NT2/D1 (cell line): Measurements from ENCODE around the gene TENM4.

Experiments used
- DNase-seq: peaks from one replicate; pipeline ENCODE4 v3.0.0-alpha.2; 2011; ENCODE audit warnings: low read depth, low spot score
- H3K27me3 ChIP-seq: 2 replicates; pipeline ENCODE4 v1.6.0; 2011; ENCODE audit warnings: mild to moderate bottlenecking; ENCODE audit not compliant: insufficient read length, insufficient read depth
- H3K36me3 ChIP-seq: 2 replicates; pipeline ENCODE4 v1.6.1; 2011; ENCODE audit warnings: mild to moderate bottlenecking, low read length, mixed read lengths; ENCODE audit not compliant: insufficient read depth, insufficient read length
- H3K4me1 ChIP-seq: 2 replicates; pipeline ENCODE4 v1.5.1; 2011; ENCODE audit not compliant: insufficient read depth, insufficient read length
- H3K4me3 ChIP-seq: 2 replicates; pipeline ENCODE4 v1.5.1; 2011; ENCODE audit warnings: low read depth; ENCODE audit not compliant: insufficient read length
- H3K9ac ChIP-seq: 2 replicates; pipeline ENCODE4 v1.6.0; 2011; ENCODE audit warnings: low read depth; ENCODE audit not compliant: insufficient read length
- H3K9me3 ChIP-seq: 2 replicates; pipeline ENCODE4 v1.5.1; 2011; ENCODE audit warnings: mild to moderate bottlenecking, low read length; ENCODE audit not compliant: insufficient read depth
- SUZ12 ChIP-seq: IDR thresholded peaks from 2 replicates; pipeline ENCODE4 v1.6.1; 2011; ENCODE audit not compliant: insufficient read length, insufficient read depth; ENCODE audit errors: extremely low read depth
- YY1 ChIP-seq: IDR thresholded peaks from 2 replicates; pipeline ENCODE4 v1.6.1; 2011; ENCODE audit not compliant: insufficient read length, insufficient read depth
- ZNF274 ChIP-seq: IDR thresholded peaks from 2 replicates; pipeline ENCODE4 v1.6.1; 2011; ENCODE audit warnings: mild to moderate bottlenecking, low read depth, low read length

The TENM4 gene

GRCh38 chr11:78696177-78696576 is 744.7 kb downstream of the TENM4 start:
- Histone ChIP-seq H3K27me3 (no peaks in the 10 kb centered on the region), H3K4me3 (no peak overlapping the region)

DNA sequence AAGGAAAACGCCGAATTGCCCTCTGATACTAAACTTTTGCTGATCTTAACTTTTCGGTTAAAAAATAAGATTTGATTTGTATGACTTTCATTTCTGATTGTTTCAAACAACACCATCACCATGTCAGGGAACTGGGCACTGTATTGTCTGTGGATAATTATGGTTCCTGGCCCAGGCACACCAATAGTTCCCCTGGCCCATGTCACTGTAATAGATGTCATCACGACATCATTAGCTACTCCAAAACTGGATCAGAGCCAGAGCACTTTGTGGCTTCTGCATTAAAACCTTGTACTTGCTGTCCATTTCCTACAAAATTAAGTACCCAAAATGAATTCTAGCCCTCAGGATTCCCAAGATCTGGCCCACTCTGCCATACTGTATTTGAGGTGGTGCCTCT is 746.7 kb downstream of the TENM4 start:
- no peaks in the 10 kb centered on the region for H3K27me3 ChIP-seq
- no peak overlapping the region for H3K4me3 ChIP-seq
- H3K4me1 ChIP-seq, result no peaks in the 10 kb centered on the region
- H3K36me3 ChIP-seq, result no peaks in the 10 kb centered on the region
- no peak for DNase-seq
- no peaks in the 10 kb centered on the region for H3K9me3 ChIP-seq
- H3K9ac ChIP-seq, result no peak overlapping the region
- TF ChIP-seq ZNF274, result no peak
- TF ChIP-seq SUZ12, result no peak
- no peak for TF ChIP-seq YY1

More at GRCh38 chr11:78696177-78696576, 744.7 kb downstream of the TENM4 start:
- TF ChIP-seq SUZ12, result no peak
- no peak for TF ChIP-seq ZNF274
- TF ChIP-seq YY1, result no peak
- DNase-seq, result no peak
- Histone ChIP-seq H3K9ac (no peak overlapping the region), H3K4me1 (no peaks in the 10 kb centered on the region), H3K9me3 (no peaks in the 10 kb centered on the region), H3K36me3 (no peaks in the 10 kb centered on the region)

DNA sequence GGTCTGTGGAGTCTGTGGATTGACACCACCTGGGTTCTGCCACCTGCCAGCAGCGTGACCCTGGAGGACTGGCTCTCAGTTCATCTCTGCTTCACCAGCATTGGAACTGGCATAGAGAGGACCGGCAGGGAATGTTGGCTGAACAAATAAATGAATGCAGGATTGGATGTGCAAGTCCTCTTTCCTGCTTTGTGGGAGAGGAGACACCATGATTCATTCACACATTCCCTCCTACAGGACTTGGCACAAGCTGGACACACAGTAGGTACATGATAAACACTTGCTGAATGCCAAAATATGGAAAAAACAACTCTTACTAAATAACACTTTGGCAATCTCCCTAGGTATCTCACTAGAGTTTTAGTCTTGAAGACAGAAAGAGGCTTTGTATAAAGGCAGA is 749.6 kb downstream of the TENM4 start:
- H3K27me3 ChIP-seq, result no peaks in the 10 kb centered on the region

DNA sequence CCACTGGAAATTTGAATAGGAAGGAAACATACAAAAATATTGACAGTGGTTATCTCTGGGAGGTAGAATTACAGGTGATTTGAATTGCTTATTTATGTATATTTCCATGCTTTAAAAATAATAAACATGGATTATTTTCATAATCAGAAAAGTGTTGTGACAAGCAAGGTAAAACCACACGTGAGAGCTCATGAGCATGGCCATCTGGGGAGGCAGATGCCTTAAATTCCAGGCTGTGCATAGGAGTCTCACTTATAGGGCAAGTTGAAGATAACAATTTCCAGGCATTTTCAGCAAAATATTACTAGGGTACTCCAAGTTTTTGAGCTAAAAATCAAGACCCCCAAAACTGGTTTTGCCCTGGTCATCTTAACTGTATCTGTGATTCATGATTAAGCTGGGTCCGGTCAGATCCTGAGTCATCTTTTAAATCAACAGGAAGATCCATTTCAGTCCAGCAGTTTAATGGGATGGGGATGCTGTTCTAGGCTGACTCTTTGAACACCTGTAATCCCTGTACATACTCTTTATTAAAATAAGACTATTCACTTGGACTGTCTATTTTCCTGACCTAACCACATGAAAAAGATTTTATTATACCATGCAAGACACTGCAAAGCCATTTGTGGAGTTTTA is 750.4 kb downstream of the TENM4 start:
- H3K4me3 ChIP-seq, result no peak overlapping the region
- TF ChIP-seq SUZ12 (no peak), YY1 (no peak), ZNF274 (no peak)
- no peaks in the 10 kb centered on the region for H3K4me1 ChIP-seq
- H3K9me3 ChIP-seq, result no peaks in the 10 kb centered on the region
- no peak for DNase-seq
- no peak overlapping the region for H3K9ac ChIP-seq
- no peaks in the 10 kb centered on the region for H3K36me3 ChIP-seq
- H3K27me3 ChIP-seq, result no peaks in the 10 kb centered on the region

More for the DNA sequence above, 749.6 kb downstream of the TENM4 start:
- no peak overlapping the region for H3K4me3 ChIP-seq
- TF ChIP-seq SUZ12 (no peak), ZNF274 (no peak), YY1 (no peak)
- H3K36me3 ChIP-seq, result no peaks in the 10 kb centered on the region
- DNase-seq, result no peak
- H3K9me3 ChIP-seq, result no peaks in the 10 kb centered on the region
- no peaks in the 10 kb centered on the region for H3K4me1 ChIP-seq
- H3K9ac ChIP-seq, result no peak overlapping the region

DNA sequence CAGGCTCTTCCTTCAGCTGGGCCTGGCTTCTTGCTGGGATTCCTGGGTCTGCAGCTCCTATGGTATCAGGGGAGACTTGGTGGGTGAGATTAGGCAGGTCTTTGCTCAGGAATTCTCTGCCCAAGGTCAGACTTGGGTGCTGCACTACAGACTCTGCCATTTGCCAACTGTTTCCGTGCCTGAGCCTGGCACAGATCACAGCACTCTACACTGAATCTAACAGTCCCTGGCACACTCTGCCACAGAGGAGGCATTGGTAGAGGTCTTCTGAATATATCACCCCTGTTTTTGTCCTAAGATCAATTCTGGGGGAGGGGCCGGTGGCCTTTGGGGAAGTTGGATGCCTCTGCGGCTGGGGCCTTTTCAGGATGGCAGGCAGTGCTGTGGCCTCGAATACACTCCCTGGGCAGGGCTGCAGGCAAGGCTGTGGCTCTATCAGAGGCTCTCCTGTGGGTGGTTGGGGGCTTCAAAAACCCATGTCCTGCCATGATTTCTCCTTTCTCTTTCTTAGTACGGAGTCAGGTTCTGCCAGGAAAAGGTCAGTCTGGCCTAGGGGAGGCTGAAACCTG is 751.2 kb downstream of the TENM4 start:
- no peaks in the 10 kb centered on the region for H3K27me3 ChIP-seq
- no peaks in the 10 kb centered on the region for H3K9me3 ChIP-seq
- no peak overlapping the region for H3K4me3 ChIP-seq
- TF ChIP-seq YY1 (no peak), SUZ12 (no peak), ZNF274 (no peak)
- no peaks in the 10 kb centered on the region for H3K36me3 ChIP-seq
- DNase-seq, result no peak
- no peak overlapping the region for H3K9ac ChIP-seq
- H3K4me1 ChIP-seq, result no peaks in the 10 kb centered on the region

- Histone ChIP-seq H3K4me1 (no peaks in the 10 kb centered on the region), H3K9ac (no peak overlapping the region), H3K27me3 (no peaks in the 10 kb centered on the region), H3K9me3 (no peaks in the 10 kb centered on the region), H3K36me3 (no peaks in the 10 kb centered on the region), H3K4me3 (no peak overlapping the region)
- DNase-seq, result no peak
- TF ChIP-seq YY1, result no peak
- no peak for TF ChIP-seq ZNF274
- TF ChIP-seq SUZ12, result no peak
Measured at GRCh38 chr11:78689101-78689500, 751.7 kb downstream of the TENM4 start.

- no peak for DNase-seq
- no peaks in the 10 kb centered on the region for H3K36me3 ChIP-seq
Measured at GRCh38 chr11:78688460-78688859, 752.4 kb downstream of the TENM4 start.

More at GRCh38 chr11:78688460-78688859, 752.4 kb downstream of the TENM4 start:
- no peaks in the 10 kb centered on the region for H3K4me1 ChIP-seq
- TF ChIP-seq SUZ12, result no peak
- no peak for TF ChIP-seq ZNF274
- no peak for TF ChIP-seq YY1
- no peak overlapping the region for H3K4me3 ChIP-seq
- no peak overlapping the region for H3K9ac ChIP-seq
- H3K27me3 ChIP-seq, result no peaks in the 10 kb centered on the region
- H3K9me3 ChIP-seq, result no peaks in the 10 kb centered on the region
